Measurements from ENCODE around the gene AP4S1. TPM values are rescaled to one million over a fixed set of nuclear protein-coding genes. Genes with fewer than 3 reads are reported as not detected.

AP4S1 gene
- total RNA-seq, 1 donor from 2014 or later = 6.3 TPM

GRCh38 chr14:30983858-30984257, 41.6 kb upstream of the AP4S1 start:
- Mint-ChIP-seq H3K27ac (ENCODE audit: unreplicated experiment) (peak overlapping the region; percentile 23), H3K27me3 (ENCODE audit: unreplicated experiment) (no peaks in the 10 kb centered on the region), H3K9me3 (ENCODE audit: unreplicated experiment) (no peaks in the 10 kb centered on the region), H3K4me3 (ENCODE audit: unreplicated experiment) (no peak overlapping the region), H3K4me1 (ENCODE audit: unreplicated experiment) (peaks cover 36% of the 10 kb centered on the region), H3K36me3 (ENCODE audit: unreplicated experiment) (no peaks in the 10 kb centered on the region)
- DNase-seq (ENCODE audit: extremely low spot score, unreplicated experiment) = no peak
- TF ChIP-seq CTCF (IDR thresholded peaks at IDR 0.05) = no peak

DNA sequence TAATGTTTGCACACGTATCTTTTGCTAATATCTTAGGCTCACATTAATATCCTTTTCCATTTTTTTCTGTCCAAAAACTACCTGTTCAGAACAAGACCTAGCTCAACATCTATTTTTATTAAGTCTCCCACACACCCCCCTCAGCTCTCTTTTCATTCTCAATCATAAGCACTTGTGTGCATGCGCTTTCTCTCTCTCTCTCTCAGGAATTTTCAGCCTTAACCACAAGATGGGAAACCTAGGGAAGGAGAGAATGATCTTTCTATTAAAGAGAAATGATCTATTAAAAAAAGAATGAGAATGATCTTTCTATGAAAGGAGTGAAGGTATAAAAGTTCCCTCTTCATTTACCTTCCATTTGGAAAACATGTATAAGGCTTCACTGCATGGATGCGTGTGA, 39.7 kb upstream of the AP4S1 start:
- no peaks in the 10 kb centered on the region for H3K27me3 Mint-ChIP-seq (ENCODE audit: unreplicated experiment)
- H3K4me3 Mint-ChIP-seq (ENCODE audit: unreplicated experiment) = no peak overlapping the region
- TF ChIP-seq CTCF (IDR thresholded peaks at IDR 0.05) = no peak
- H3K4me1 Mint-ChIP-seq (ENCODE audit: unreplicated experiment) = peaks cover 35% of the 10 kb centered on the region
- no peak for DNase-seq (ENCODE audit: extremely low spot score, unreplicated experiment)
- H3K36me3 Mint-ChIP-seq (ENCODE audit: unreplicated experiment) = no peaks in the 10 kb centered on the region
- H3K27ac Mint-ChIP-seq (ENCODE audit: unreplicated experiment) = peak overlapping the region; percentile 52
- H3K9me3 Mint-ChIP-seq (ENCODE audit: unreplicated experiment) = no peaks in the 10 kb centered on the region

GRCh38 chr14:30988509-30988908, 36.9 kb upstream of the AP4S1 start:
- no peak for DNase-seq (ENCODE audit: extremely low spot score, unreplicated experiment)
- Mint-ChIP-seq H3K27ac (ENCODE audit: unreplicated experiment) (peak overlapping the region; percentile 60), H3K27me3 (ENCODE audit: unreplicated experiment) (no peaks in the 10 kb centered on the region), H3K4me1 (ENCODE audit: unreplicated experiment) (peaks cover 33% of the 10 kb centered on the region), H3K4me3 (ENCODE audit: unreplicated experiment) (no peak overlapping the region), H3K9me3 (ENCODE audit: unreplicated experiment) (no peaks in the 10 kb centered on the region), H3K36me3 (ENCODE audit: unreplicated experiment) (no peaks in the 10 kb centered on the region)
- TF ChIP-seq CTCF (IDR thresholded peaks at IDR 0.05) = no peak

DNA sequence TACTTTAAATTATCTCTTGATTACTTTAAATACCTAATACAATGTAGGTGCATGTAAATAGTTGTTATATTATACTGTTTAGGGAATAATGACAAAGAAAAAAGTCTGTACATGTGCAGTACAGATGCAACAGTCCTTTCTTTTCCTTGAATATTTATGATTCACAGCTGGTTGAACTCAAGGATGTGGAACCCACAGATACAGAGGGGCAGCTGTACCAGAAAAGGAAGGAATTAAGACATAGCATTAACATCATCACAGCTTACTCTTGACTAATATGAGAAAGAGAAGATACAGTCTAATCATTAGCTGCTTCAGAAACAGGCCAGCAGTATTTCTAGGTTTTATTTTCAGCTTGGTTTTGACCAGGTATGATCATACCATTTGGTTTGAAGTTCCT, 34.7 kb upstream of the AP4S1 start:
- Mint-ChIP-seq H3K4me1 (ENCODE audit: unreplicated experiment) (peaks cover 42% of the 10 kb centered on the region), H3K36me3 (ENCODE audit: unreplicated experiment) (no peaks in the 10 kb centered on the region)
- TF ChIP-seq CTCF (IDR thresholded peaks at IDR 0.05) = no peak

DNA sequence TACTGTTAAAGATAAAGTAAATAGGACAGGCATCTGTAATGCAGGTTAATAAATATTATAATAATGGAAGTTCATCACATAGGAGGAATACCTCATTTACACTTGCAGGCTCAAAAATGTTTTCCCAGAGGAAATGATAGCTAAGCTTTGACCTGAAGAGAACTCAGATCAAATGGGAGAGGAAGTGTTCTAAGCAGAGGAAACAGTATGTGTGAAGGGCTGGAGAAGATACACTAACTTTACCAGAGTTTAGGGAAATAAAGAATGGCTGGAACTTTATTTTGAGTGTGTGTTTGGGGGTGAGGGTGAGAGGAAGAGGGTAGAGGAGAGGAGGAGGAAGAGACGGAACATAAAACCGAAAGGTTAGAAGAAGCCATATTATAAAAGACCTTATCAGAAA, 34.0 kb upstream of the AP4S1 start:
- no peak for DNase-seq (ENCODE audit: extremely low spot score, unreplicated experiment)
- Mint-ChIP-seq H3K36me3 (ENCODE audit: unreplicated experiment) (no peaks in the 10 kb centered on the region), H3K27ac (ENCODE audit: unreplicated experiment) (no peak overlapping the region), H3K4me3 (ENCODE audit: unreplicated experiment) (no peak overlapping the region), H3K27me3 (ENCODE audit: unreplicated experiment) (no peaks in the 10 kb centered on the region), H3K9me3 (ENCODE audit: unreplicated experiment) (no peaks in the 10 kb centered on the region), H3K4me1 (ENCODE audit: unreplicated experiment) (peaks cover 40% of the 10 kb centered on the region)
- TF ChIP-seq CTCF (IDR thresholded peaks at IDR 0.05) = no peak

More for the DNA sequence above, 34.7 kb upstream of the AP4S1 start:
- no peak overlapping the region for H3K4me3 Mint-ChIP-seq (ENCODE audit: unreplicated experiment)
- H3K27me3 Mint-ChIP-seq (ENCODE audit: unreplicated experiment) = no peaks in the 10 kb centered on the region
- H3K9me3 Mint-ChIP-seq (ENCODE audit: unreplicated experiment) = no peaks in the 10 kb centered on the region
- H3K27ac Mint-ChIP-seq (ENCODE audit: unreplicated experiment) = no peak overlapping the region
- DNase-seq (ENCODE audit: extremely low spot score, unreplicated experiment) = no peak
